ENCODE results near the gene LMAN2L.

DNA sequence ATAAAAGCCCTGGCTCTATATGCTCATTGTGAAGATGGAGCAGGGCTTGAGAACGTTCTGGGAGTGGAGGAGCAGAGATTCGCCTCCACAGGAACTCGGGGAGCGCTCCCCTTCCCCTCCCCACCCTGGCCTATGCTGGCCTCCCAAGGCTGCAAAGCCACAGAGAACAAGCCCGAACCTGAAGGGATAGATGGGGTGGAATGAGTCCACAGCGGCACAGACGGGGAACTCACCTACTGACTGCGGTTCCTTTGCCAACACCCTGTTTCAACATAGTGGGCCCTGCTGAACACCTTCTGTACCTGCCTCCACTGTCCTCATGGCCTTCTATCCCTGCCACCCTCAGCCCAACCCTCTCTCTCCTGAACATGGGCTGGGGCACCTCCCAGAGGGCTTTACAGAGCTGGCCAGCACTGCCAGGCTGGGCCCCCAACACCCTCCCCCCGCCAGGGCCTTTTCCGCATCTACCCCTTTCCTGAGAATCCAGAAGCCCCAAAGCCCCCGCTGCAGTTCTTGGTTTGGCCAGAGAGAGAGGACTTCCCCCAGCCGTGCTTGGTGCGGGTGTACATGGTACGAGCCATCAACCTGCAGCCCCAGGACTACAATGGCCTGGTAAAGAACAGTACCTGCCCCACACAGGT, 41.5 kb downstream of the LMAN2L start:
- no peak for TF ChIP-seq TEAD4 (IDR thresholded peaks at IDR 0.05; ENCODE audit: low read depth, low read length)
- TF ChIP-seq TAF1 (IDR thresholded peaks at IDR 0.05; ENCODE audit: low read depth, low read length): no peak
- no peak for TF ChIP-seq KDM1A (IDR thresholded peaks at IDR 0.05; ENCODE audit: borderline replicate concordance, low read length)
- TF ChIP-seq POLR2A (IDR thresholded peaks at IDR 0.05; ENCODE audit: control extremely low read depth in 1 of 2, low read depth in 2 of 2, low read length in 2 of 2): no peak
- TF ChIP-seq, protein P1, sequence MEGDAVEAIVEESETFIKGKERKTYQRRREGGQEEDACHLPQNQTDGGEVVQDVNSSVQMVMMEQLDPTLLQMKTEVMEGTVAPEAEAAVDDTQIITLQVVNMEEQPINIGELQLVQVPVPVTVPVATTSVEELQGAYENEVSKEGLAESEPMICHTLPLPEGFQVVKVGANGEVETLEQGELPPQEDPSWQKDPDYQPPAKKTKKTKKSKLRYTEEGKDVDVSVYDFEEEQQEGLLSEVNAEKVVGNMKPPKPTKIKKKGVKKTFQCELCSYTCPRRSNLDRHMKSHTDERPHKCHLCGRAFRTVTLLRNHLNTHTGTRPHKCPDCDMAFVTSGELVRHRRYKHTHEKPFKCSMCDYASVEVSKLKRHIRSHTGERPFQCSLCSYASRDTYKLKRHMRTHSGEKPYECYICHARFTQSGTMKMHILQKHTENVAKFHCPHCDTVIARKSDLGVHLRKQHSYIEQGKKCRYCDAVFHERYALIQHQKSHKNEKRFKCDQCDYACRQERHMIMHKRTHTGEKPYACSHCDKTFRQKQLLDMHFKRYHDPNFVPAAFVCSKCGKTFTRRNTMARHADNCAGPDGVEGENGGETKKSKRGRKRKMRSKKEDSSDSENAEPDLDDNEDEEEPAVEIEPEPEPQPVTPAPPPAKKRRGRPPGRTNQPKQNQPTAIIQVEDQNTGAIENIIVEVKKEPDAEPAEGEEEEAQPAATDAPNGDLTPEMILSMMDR (IDR thresholded peaks at IDR 0.05; ENCODE audit: control extremely low read depth in 1 of 3, insufficient read depth in 1 of 3, low read depth in 1 of 3, low read length in 3 of 3): no peak
- TF ChIP-seq HDAC2 (IDR thresholded peaks at IDR 0.05; ENCODE audit: borderline replicate concordance in 1 of 2, low read depth in 2 of 2, low read length in 2 of 2): no peak
- no peak for TF ChIP-seq EZH2 (IDR thresholded peaks at IDR 0.05; ENCODE audit: low read depth, low read length, severe bottlenecking)
- TF ChIP-seq, protein P2, sequence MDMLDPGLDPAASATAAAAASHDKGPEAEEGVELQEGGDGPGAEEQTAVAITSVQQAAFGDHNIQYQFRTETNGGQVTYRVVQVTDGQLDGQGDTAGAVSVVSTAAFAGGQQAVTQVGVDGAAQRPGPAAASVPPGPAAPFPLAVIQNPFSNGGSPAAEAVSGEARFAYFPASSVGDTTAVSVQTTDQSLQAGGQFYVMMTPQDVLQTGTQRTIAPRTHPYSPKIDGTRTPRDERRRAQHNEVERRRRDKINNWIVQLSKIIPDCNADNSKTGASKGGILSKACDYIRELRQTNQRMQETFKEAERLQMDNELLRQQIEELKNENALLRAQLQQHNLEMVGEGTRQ (IDR thresholded peaks at IDR 0.05; ENCODE audit: low read length): no peak
- TF ChIP-seq KDM5A (IDR thresholded peaks at IDR 0.05; ENCODE audit: low read length): no peak
- no peak for TF ChIP-seq YY1 (IDR thresholded peaks at IDR 0.05; ENCODE audit: low read depth, low read length)
- TF ChIP-seq CTBP2 (IDR thresholded peaks at IDR 0.05; ENCODE audit: borderline replicate concordance, insufficient read depth, insufficient read length, low read length): no peak
- TF ChIP-seq JUN (IDR thresholded peaks at IDR 0.05; ENCODE audit: low read depth, low read length): no peak
- no peak for TF ChIP-seq RAD21 (IDR thresholded peaks at IDR 0.05 in 1 of 2, conservative IDR thresholded peaks at IDR 0.05 in 1 of 2; ENCODE audit: low read depth in 2 of 2, low read length in 2 of 2)

Data from H1 (cell line).